MG63 (cell line): Measurements from ENCODE around the gene IMMT. TPM values are rescaled to one million over a fixed set of nuclear protein-coding genes. Genes with fewer than 3 reads are reported as not detected.

Source experiments
- total RNA-seq: library from RNA; depleted of rRNA; stranded (reverse); fragments of >200 nt; shearing (Covaris generic); gene quantifications from 2 replicates; pipeline ENCODE4 v1.2.3, GENCODE V29; 2014; ENCODE audit warnings: low replicate concordance; rRNA removed

IMMT gene
- total RNA-seq, 1 experiment from 2014 or later = 57.5 TPM

Other genes starting within 250 kb of the IMMT start
- gene POLR1A, start 89.6 kb downstream of the IMMT start, total RNA-seq = 8.9 and 10.2 TPM in 2 replicates
- 50.6 and 78.4 TPM in 2 replicates for gene PTCD3, start 89.2 kb downstream of the IMMT start, total RNA-seq
- 75.5 and 77.0 TPM in 2 replicates for gene MRPL35, start 4.0 kb upstream of the IMMT start, total RNA-seq
- 0.95 and 2.7 TPM in 2 replicates for gene REEP1, start 142.2 kb upstream of the IMMT start, total RNA-seq
- 12.5 and 27.9 TPM in 2 replicates for gene KDM3A, start 245.9 kb upstream of the IMMT start, total RNA-seq